A549 (cell line): Measurements from ENCODE around the gene HPCAL1.

Experiments used
- BHLHE40 ChIP-seq: IDR thresholded peaks from 2 replicates; pipeline ENCODE4 v1.6.1; 2012; ENCODE audit warnings: low read depth, low read length, inconsistent platforms
- JUNB ChIP-seq: fragments of >200 bp; sonication (Bioruptor Twin); formaldehyde crosslinking; IDR thresholded peaks from 2 replicates; pipeline ENCODE4 v1.6.1; 2016
- KDM1A ChIP-seq: fragments of 200-600 bp; sonication (generic); IDR thresholded peaks from 2 replicates; pipeline ENCODE4 v1.6.1; 2016; ENCODE audit warnings: low read depth, mild to moderate bottlenecking
- MAFK ChIP-seq: fragments of 450-650 bp; IDR thresholded peaks from 2 replicates; pipeline ENCODE4 v1.6.1; 2014; ENCODE audit not compliant: partially characterized antibody
- POLR2A ChIP-seq: IDR thresholded peaks from 2 replicates; pipeline ENCODE4 v1.6.1; 2012; ENCODE audit warnings: mild to moderate bottlenecking, low read length
- RAD21 ChIP-seq, 2 experiments: fragments of >200 bp in 1 of 2; sonication (Bioruptor Twin) in 1 of 2; formaldehyde crosslinking in 1 of 2; IDR thresholded peaks in 1 of 2; conservative IDR thresholded peaks in 1 of 2; 2 replicates in 1 of 2; 3 replicates in 1 of 2; pipeline ENCODE4 v1.6.1; 2012 to 2018; ENCODE audit warnings: inconsistent platforms in 1 of 2
- RFX5 ChIP-seq: fragments of 450-650 bp; IDR thresholded peaks from 2 replicates; pipeline ENCODE4 v1.7.1; 2014; ENCODE audit warnings: antibody characterized with exemption, mild to moderate bottlenecking, moderate library complexity
- RNF2 ChIP-seq: fragments of 200-600 bp; sonication (generic); IDR thresholded peaks from 2 replicates; pipeline ENCODE4 v1.6.1; 2016; ENCODE audit warnings: low read depth, mild to moderate bottlenecking, antibody characterized with exemption, moderate library complexity, borderline replicate concordance
- SREBF2 ChIP-seq: fragments of 450-650 bp; IDR thresholded peaks from 2 replicates; pipeline ENCODE4 v1.6.1; 2014; ENCODE audit warnings: mild to moderate bottlenecking, moderate library complexity
- TF ChIP-seq, protein P1 (sequence below): fragments of >200 bp; sonication (Bioruptor Twin); formaldehyde crosslinking; IDR thresholded peaks from 3 replicates; pipeline ENCODE4 v1.5.1; 2016
- TF ChIP-seq, protein P2 (sequence below): fragments of 250-450 bp; sonication (Bioruptor Pico); IDR thresholded peaks from 2 replicates; pipeline ENCODE4 v1.5.0; 2021; ENCODE audit warnings: mild to moderate bottlenecking, moderate library complexity, borderline replicate concordance
- TF ChIP-seq, protein P3 (sequence below): fragments of 200-600 bp; sonication (generic); IDR thresholded peaks from 2 replicates; pipeline ENCODE4 v1.6.1; 2016; ENCODE audit warnings: antibody characterized with exemption, mild to moderate bottlenecking, moderate library complexity
- TF ChIP-seq, protein P4 (sequence below): IDR thresholded peaks from 2 replicates; pipeline ENCODE4 v1.6.1; 2012; ENCODE audit warnings: low read depth, borderline replicate concordance
- TF ChIP-seq, protein P5 (sequence below): IDR thresholded peaks from 2 replicates; pipeline ENCODE4 v1.6.1; 2012

DNA sequence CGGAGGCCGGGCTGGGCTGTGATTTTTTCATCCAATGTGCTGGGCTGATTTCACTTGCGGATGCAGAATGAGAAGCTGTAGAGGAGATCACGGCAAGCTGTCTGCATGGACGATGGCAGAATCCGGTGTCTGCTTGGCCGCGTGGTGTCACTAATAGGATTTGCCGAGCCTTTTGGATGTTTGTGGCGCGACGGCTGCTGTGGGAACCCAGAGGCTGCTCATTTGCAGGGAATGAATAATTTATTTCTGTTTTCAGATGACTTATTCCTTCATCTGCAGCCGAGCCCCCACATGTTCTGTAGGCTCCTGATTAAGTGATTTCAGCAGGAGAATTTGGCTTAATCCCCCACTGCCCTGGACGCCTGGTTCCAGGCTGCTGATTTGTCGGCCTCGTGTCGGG is 82.8 kb downstream of the HPCAL1 start:
- TF ChIP-seq, protein P1, sequence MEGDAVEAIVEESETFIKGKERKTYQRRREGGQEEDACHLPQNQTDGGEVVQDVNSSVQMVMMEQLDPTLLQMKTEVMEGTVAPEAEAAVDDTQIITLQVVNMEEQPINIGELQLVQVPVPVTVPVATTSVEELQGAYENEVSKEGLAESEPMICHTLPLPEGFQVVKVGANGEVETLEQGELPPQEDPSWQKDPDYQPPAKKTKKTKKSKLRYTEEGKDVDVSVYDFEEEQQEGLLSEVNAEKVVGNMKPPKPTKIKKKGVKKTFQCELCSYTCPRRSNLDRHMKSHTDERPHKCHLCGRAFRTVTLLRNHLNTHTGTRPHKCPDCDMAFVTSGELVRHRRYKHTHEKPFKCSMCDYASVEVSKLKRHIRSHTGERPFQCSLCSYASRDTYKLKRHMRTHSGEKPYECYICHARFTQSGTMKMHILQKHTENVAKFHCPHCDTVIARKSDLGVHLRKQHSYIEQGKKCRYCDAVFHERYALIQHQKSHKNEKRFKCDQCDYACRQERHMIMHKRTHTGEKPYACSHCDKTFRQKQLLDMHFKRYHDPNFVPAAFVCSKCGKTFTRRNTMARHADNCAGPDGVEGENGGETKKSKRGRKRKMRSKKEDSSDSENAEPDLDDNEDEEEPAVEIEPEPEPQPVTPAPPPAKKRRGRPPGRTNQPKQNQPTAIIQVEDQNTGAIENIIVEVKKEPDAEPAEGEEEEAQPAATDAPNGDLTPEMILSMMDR, result no peak
- TF ChIP-seq BHLHE40 (no peak), SREBF2 (no peak), POLR2A (no peak), JUNB (no peak), RAD21 (conservative IDR thresholded peaks at IDR 0.05 in 1 of 2, IDR thresholded peaks at IDR 0.05 in 1 of 2) (no peak), RFX5 (no peak), MAFK (no peak), KDM1A (no peak), RNF2 (no peak)
- TF ChIP-seq, protein P2, sequence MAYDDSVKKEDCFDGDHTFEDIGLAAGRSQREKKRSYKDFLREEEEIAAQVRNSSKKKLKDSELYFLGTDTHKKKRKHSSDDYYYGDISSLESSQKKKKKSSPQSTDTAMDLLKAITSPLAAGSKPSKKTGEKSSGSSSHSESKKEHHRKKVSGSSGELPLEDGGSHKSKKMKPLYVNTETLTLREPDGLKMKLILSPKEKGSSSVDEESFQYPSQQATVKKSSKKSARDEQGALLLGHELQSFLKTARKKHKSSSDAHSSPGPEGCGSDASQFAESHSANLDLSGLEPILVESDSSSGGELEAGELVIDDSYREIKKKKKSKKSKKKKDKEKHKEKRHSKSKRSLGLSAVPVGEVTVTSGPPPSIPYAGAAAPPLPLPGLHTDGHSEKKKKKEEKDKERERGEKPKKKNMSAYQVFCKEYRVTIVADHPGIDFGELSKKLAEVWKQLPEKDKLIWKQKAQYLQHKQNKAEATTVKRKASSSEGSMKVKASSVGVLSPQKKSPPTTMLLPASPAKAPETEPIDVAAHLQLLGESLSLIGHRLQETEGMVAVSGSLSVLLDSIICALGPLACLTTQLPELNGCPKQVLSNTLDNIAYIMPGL (CRISPR knock-in tag), result no peak
- TF ChIP-seq, protein P3, sequence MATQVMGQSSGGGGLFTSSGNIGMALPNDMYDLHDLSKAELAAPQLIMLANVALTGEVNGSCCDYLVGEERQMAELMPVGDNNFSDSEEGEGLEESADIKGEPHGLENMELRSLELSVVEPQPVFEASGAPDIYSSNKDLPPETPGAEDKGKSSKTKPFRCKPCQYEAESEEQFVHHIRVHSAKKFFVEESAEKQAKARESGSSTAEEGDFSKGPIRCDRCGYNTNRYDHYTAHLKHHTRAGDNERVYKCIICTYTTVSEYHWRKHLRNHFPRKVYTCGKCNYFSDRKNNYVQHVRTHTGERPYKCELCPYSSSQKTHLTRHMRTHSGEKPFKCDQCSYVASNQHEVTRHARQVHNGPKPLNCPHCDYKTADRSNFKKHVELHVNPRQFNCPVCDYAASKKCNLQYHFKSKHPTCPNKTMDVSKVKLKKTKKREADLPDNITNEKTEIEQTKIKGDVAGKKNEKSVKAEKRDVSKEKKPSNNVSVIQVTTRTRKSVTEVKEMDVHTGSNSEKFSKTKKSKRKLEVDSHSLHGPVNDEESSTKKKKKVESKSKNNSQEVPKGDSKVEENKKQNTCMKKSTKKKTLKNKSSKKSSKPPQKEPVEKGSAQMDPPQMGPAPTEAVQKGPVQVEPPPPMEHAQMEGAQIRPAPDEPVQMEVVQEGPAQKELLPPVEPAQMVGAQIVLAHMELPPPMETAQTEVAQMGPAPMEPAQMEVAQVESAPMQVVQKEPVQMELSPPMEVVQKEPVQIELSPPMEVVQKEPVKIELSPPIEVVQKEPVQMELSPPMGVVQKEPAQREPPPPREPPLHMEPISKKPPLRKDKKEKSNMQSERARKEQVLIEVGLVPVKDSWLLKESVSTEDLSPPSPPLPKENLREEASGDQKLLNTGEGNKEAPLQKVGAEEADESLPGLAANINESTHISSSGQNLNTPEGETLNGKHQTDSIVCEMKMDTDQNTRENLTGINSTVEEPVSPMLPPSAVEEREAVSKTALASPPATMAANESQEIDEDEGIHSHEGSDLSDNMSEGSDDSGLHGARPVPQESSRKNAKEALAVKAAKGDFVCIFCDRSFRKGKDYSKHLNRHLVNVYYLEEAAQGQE, result no peak
- TF ChIP-seq, protein P4, sequence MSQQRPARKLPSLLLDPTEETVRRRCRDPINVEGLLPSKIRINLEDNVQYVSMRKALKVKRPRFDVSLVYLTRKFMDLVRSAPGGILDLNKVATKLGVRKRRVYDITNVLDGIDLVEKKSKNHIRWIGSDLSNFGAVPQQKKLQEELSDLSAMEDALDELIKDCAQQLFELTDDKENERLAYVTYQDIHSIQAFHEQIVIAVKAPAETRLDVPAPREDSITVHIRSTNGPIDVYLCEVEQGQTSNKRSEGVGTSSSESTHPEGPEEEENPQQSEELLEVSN, result no peak
- TF ChIP-seq, protein P5, sequence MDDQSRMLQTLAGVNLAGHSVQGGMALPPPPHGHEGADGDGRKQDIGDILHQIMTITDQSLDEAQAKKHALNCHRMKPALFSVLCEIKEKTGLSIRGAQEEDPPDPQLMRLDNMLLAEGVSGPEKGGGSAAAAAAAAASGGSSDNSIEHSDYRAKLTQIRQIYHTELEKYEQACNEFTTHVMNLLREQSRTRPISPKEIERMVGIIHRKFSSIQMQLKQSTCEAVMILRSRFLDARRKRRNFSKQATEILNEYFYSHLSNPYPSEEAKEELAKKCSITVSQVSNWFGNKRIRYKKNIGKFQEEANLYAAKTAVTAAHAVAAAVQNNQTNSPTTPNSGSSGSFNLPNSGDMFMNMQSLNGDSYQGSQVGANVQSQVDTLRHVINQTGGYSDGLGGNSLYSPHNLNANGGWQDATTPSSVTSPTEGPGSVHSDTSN, result no peak
